GM23248 (cell line): Measurements from ENCODE around the gene DLX3. TPM values are rescaled to one million over a fixed set of nuclear protein-coding genes. Genes with fewer than 3 reads are reported as not detected.

ENCODE experiments used
- DNase-seq: peaks from one replicate; pipeline ENCODE4 v3.0.0-alpha.2; 2015
- H2AFZ ChIP-seq: fragments of 200-600 bp; sonication (generic); 2 replicates; pipeline ENCODE4 v1.6.1; 2016; ENCODE audit warnings: antibody characterized with exemption
- H3F3A ChIP-seq: fragments of 200-600 bp; sonication (generic); 2 replicates; pipeline ENCODE4 v1.6.1; 2016; ENCODE audit warnings: mild to moderate bottlenecking, antibody characterized with exemption, mixed run types; ENCODE audit not compliant: insufficient read depth
- H3K27ac ChIP-seq: fragments of 200-600 bp; sonication (generic); 2 replicates; pipeline ENCODE4 v1.5.1; 2016; ENCODE audit warnings: mild to moderate bottlenecking
- H3K27me3 ChIP-seq: fragments of 200-600 bp; sonication (generic); replicated peaks from 2 replicates; pipeline ENCODE4 v1.6.1; 2016; ENCODE audit warnings: mild to moderate bottlenecking; ENCODE audit not compliant: insufficient read depth
- H3K36me3 ChIP-seq: fragments of 200-600 bp; sonication (generic); 2 replicates; pipeline ENCODE4 v1.6.1; 2016; ENCODE audit warnings: low read depth, mild to moderate bottlenecking
- H3K4me1 ChIP-seq: fragments of 200-600 bp; sonication (generic); 2 replicates; pipeline ENCODE4 v1.6.1; 2016; ENCODE audit warnings: mild to moderate bottlenecking; ENCODE audit not compliant: insufficient read depth
- H3K4me2 ChIP-seq: fragments of 200-600 bp; sonication (generic); one replicate; pipeline ENCODE4 v1.6.1; 2016; ENCODE audit warnings: mild to moderate bottlenecking; ENCODE audit not compliant: unreplicated experiment
- H3K4me3 ChIP-seq: fragments of 200-600 bp; sonication (generic); 2 replicates; pipeline ENCODE4 v1.5.1; 2016; ENCODE audit warnings: mild to moderate bottlenecking
- H3K79me2 ChIP-seq: fragments of 200-600 bp; sonication (generic); 2 replicates; pipeline ENCODE4 v1.6.1; 2016; ENCODE audit warnings: mild to moderate bottlenecking; ENCODE audit not compliant: insufficient read depth
- H3K9ac ChIP-seq: fragments of 200-600 bp; sonication (generic); 2 replicates; pipeline ENCODE4 v1.6.1; 2016; ENCODE audit warnings: mild to moderate bottlenecking
- H3K9me2 ChIP-seq: fragments of 200-600 bp; sonication (generic); 2 replicates; pipeline ENCODE4 v1.6.1; 2016; ENCODE audit warnings: mixed run types, mild to moderate bottlenecking, moderate library complexity; ENCODE audit not compliant: insufficient read depth
- H3K9me3 ChIP-seq: fragments of 200-600 bp; sonication (generic); one replicate; pipeline ENCODE4 v1.6.1; 2017; ENCODE audit warnings: low read depth
- H4K20me1 ChIP-seq: fragments of 200-600 bp; sonication (generic); 2 replicates; pipeline ENCODE4 v1.6.0; 2016; ENCODE audit not compliant: insufficient read depth
- EZH2 ChIP-seq: fragments of 200-600 bp; sonication (generic); IDR thresholded peaks from 2 replicates; pipeline ENCODE4 v1.6.1; 2018; ENCODE audit warnings: antibody characterized with exemption, mild to moderate bottlenecking; ENCODE audit not compliant: insufficient read depth, poor library complexity, severe bottlenecking
- EZH2phosphoT487 ChIP-seq: fragments of 200-600 bp; sonication (generic); IDR thresholded peaks from 2 replicates; pipeline ENCODE4 v1.6.1; 2018; ENCODE audit warnings: antibody characterized with exemption, moderate library complexity, mild to moderate bottlenecking, low read depth; ENCODE audit not compliant: insufficient read depth
- WGBS, 2 experiments: methylation state at CpG; one replicate each; pipeline ENCODE4 v1.1.6; 2015 to 2017; ENCODE audit warnings: low lambda C conversion rate in 2 of 2, low coverage in 1 of 2; ENCODE audit errors: missing lambda C conversion rate in 2 of 2; 5-methylcytosine and 5-hydroxymethylcytosine counted together
- in situ Hi-C: fragments of 300-500 bp; cut with MboI; formaldehyde crosslinking; loops from 2 replicates; pipeline ENCODE4 v1.15.0; 2020
- polyA plus RNA-seq: library from polyadenylated mRNA; unstranded; fragments of >200 nt; fragmentation: Nextera tagmentation; extraction: Ambion mirVana; gene quantifications from 2 replicates; pipeline ENCODE4 v1.2.1, GENCODE V29; 2016
- total RNA-seq: library from RNA; depleted of rRNA; stranded (reverse); fragments of >200 nt; shearing (Covaris generic); gene quantifications from 2 replicates; pipeline ENCODE4 v1.2.3, GENCODE V29; 2014

DLX3 gene
- total and polyA plus RNA-seq, 2 experiments from 2014 or later: 0.43 to 1.0 TPM

DNA sequence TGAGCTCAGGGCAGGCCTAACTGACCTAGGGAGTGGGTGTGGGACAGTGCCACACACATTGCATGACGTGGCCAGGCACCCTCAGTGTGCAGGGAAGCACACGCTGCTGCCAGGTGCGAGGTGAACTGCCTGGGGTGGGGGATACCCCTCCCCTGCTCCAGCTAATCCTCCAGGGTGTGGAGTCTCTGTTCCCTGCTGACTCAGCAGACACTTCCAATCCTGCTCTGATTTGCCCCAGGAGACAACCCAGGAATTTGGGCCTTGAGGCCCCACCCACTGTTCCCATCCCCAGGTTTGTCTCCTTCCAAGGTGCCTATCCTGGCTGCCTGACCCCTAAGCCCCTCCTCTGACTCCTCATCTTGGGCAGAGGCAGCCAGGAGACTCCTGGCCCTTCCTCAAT is 10.7 kb downstream of the DLX3 start:
- H3K9me2 ChIP-seq: no peaks in the 10 kb centered on the region
- no peaks in the 10 kb centered on the region for H3K79me2 ChIP-seq
- no peaks in the 10 kb centered on the region for H4K20me1 ChIP-seq
- TF ChIP-seq EZH2phosphoT487: no peak
- no peak for TF ChIP-seq EZH2
- in situ Hi-C loops: loop anchor here (25.0 kb wide), 1 partner anchor 422 kb away; no protein-coding TSS in a partner anchor
- no peaks in the 10 kb centered on the region for H3K9me3 ChIP-seq
- H3F3A ChIP-seq: 0 out of 2 replicates have a peak, but pooled peaks cover 3% of the 10 kb centered on the region
- H2AFZ ChIP-seq: no peak overlapping the region
- no peak for DNase-seq
- no peak overlapping the region for H3K27ac ChIP-seq
- WGBS, 2 experiments: 34 to 40% methylated on average over 3 of the region's 3 CpGs
- H3K4me2 ChIP-seq: no peak overlapping the region
- no peak overlapping the region for H3K9ac ChIP-seq
- no peaks in the 10 kb centered on the region for H3K36me3 ChIP-seq
- H3K27me3 ChIP-seq: no peaks in the 10 kb centered on the region
- H3K4me1 ChIP-seq: peaks cover 11% of the 10 kb centered on the region; the same call in 1 of the 2 replicates
- no peak overlapping the region for H3K4me3 ChIP-seq

DNA sequence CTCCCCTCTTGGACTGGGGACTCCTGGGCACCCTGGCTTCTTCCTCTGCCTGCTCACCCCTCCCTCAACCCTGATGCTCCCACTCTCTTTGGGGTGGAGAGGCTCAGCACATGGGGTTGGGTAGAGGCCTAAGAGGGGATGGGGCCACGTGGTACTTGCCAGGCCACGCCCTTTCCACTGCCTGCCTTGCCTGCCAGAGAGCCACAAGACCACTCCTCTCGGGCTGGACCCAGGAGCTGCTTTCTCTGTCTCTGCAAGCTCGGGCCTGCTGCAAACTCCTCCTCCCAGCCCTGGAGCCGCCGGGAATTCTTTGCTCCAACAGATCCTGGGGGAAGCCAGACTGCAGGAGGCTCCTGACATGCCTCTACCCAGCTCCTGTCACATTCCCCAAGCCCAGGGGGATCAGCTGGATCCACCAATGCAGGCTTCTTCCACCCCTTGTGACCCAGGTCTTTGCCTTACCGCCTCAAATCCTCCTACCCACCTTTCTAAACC is 14.3 kb downstream of the DLX3 start:
- Histone ChIP-seq H3K79me2 (no peaks in the 10 kb centered on the region), H3K4me2 (no peak overlapping the region), H3K4me3 (no peak overlapping the region), H3K9me2 (no peaks in the 10 kb centered on the region), H3K27ac (no peak overlapping the region), H3K27me3 (no peaks in the 10 kb centered on the region), H3K36me3 (no peaks in the 10 kb centered on the region), H2AFZ (no peak overlapping the region), H4K20me1 (no peaks in the 10 kb centered on the region), H3F3A (no peaks in the 10 kb centered on the region), H3K9ac (no peak overlapping the region), H3K9me3 (no peaks in the 10 kb centered on the region), H3K4me1 (peaks cover 14% of the 10 kb centered on the region)
- WGBS, 2 experiments: 47 to 51% methylated on average over 5 to 6 of the region's 7 CpGs
- TF ChIP-seq EZH2phosphoT487 (no peak), EZH2 (no peak)
- in situ Hi-C loops: loop anchor here (25.0 kb wide), 1 partner anchor 418 kb away; no protein-coding TSS in a partner anchor
- no peak for DNase-seq

DNA sequence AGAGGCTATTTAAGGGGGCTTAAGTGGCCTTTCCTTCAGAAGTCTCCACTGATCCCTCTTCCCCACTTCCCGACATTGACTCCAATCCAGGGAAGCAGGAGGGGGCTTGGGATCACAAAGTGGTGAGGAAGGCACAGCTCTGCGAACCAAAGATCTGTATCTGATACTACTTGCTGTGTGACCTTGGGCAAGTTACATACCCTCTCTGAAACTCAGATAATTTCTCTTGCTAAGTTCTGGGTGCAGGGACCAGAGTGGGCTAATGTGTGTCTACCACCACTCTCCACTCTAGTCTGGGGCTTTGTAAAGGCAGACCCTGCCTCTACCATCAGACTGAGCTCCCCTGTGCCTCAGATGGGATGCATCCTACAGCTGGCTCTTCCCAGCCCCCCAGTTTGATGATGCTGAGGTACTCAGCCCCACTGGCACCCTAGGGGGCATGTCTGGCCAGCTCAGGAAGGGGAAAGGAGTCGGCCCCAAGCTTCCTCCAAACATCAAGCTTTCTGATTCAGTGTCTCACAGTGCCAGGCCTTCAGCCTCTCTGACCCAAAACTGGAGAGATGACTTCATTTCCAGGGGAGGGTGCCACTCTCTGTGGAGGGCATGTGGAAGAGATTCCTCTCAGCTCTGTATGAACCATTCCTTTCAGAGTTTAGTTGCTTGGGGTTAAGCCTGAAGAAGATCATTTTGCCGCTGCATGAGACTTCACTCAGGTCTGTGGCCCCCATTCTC is 15.1 kb downstream of the DLX3 start:
- TF ChIP-seq EZH2phosphoT487 (no peak), EZH2 (no peak)
- Histone ChIP-seq H3K27me3 (0 out of 2 replicates have a peak, but pooled peaks cover under 1% of the 10 kb centered on the region), H3K36me3 (no peaks in the 10 kb centered on the region), H3K79me2 (no peaks in the 10 kb centered on the region), H3K4me3 (no peak overlapping the region), H3F3A (no peaks in the 10 kb centered on the region), H3K4me1 (peaks cover 14% of the 10 kb centered on the region), H2AFZ (no peak overlapping the region), H3K9me3 (no peaks in the 10 kb centered on the region), H3K27ac (no peak overlapping the region), H3K9me2 (no peaks in the 10 kb centered on the region), H3K9ac (no peak overlapping the region), H4K20me1 (no peaks in the 10 kb centered on the region), H3K4me2 (no peak overlapping the region)
- DNase-seq: peak; percentile 57
- 79 to 80% methylated on average over 4 of the region's 4 CpGs for WGBS, 2 experiments
- in situ Hi-C loops: loop anchor here (25.0 kb wide), 1 partner anchor 418 kb away; no protein-coding TSS in a partner anchor

DNA sequence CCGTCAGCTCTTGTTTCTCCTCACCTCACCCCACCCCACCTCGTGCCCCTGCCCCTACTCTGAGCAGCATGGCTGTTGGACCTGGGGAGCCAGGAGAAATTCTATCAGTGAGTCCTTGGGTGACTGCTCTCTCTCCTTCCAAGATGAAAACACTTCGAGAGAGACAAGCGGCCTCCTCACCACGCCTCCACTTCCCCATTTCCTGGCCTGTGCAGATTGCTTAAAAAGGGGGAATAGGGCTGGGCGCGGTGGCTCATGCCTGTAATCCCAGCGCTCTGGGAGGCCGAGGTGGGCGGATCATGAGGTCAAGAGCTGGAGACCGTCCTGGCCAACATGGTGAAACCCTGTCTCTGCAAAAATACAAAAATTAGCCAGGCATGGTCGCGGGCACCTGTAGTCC is 16.5 kb downstream of the DLX3 start:
- no peaks in the 10 kb centered on the region for H4K20me1 ChIP-seq
- in situ Hi-C loops: loop anchor here (25.0 kb wide), 1 partner anchor 416 kb away; no protein-coding TSS in a partner anchor
- no peaks in the 10 kb centered on the region for H3F3A ChIP-seq
- H3K27ac ChIP-seq: no peak overlapping the region
- no peaks in the 10 kb centered on the region for H3K79me2 ChIP-seq
- H3K4me3 ChIP-seq: no peak overlapping the region
- no peak for DNase-seq
- H2AFZ ChIP-seq: no peak overlapping the region
- H3K9me2 ChIP-seq: no peaks in the 10 kb centered on the region
- peaks cover 14% of the 10 kb centered on the region for H3K4me1 ChIP-seq
- H3K9me3 ChIP-seq: no peaks in the 10 kb centered on the region
- no peak overlapping the region for H3K4me2 ChIP-seq
- H3K9ac ChIP-seq: no peak overlapping the region
- H3K27me3 ChIP-seq: peaks cover 13% of the 10 kb centered on the region; the same call in 1 of the 2 replicates
- TF ChIP-seq EZH2phosphoT487 (no peak), EZH2 (no peak)
- WGBS, 2 experiments: 79 to 90% methylated on average over 12 to 13 of the region's 13 CpGs
- no peaks in the 10 kb centered on the region for H3K36me3 ChIP-seq
